Right renal cortex interstitium (tissue), 3 donors: ENCODE data around the gene CCDC9B. TPM values are rescaled to one million over a fixed set of nuclear protein-coding genes. Genes with fewer than 3 reads are reported as not detected.

Source experiments
- polyA plus RNA-seq, 3 donors: library from polyadenylated mRNA; unstranded; fragments of 120-200 nt; gene quantifications; one replicate each; pipeline ENCODE4 v1.2.1, GENCODE V29; 2013; ENCODE audit not compliant: insufficient read length in 3 of 3

CCDC9B gene
- polyA plus RNA-seq, 3 donors, result 5.1 to 8.9 (median 8.4) TPM

Other genes starting within 250 kb of the CCDC9B start
- gene BMF, start 232.1 kb downstream of the CCDC9B start, polyA plus RNA-seq, result 10 to 100 TPM; 38.6 to 39.8 (median 39.2) TPM
- gene BUB1B, start 179.9 kb downstream of the CCDC9B start, polyA plus RNA-seq, result 10 to 100 TPM; 27.7 to 33.0 (median 29.5) TPM
- gene PAK6, start 101.9 kb downstream of the CCDC9B start, polyA plus RNA-seq, result 1 to 10 TPM; 5.5 to 5.8 (median 5.5) TPM
- gene ANKRD63, start 57.9 kb downstream of the CCDC9B start, polyA plus RNA-seq, result under 1 TPM in 2 of 3 donors, not detected in 1; 0.14 to 0.18 TPM
- gene PLCB2, start 33.0 kb downstream of the CCDC9B start, polyA plus RNA-seq, result 1 to 10 TPM; 6.7 to 8.7 (median 8.3) TPM
- 10 to 100 TPM; 17.7 to 18.1 (median 17.8) TPM for gene INAFM2, start 17.2 kb downstream of the CCDC9B start, polyA plus RNA-seq
- gene PHGR1, start 10.1 kb upstream of the CCDC9B start, polyA plus RNA-seq, result not detected
- under 1 TPM; 0.08 to 0.79 (median 0.51) TPM for gene DISP2, start 17.3 kb upstream of the CCDC9B start, polyA plus RNA-seq
- gene KNSTRN, start 41.8 kb upstream of the CCDC9B start, polyA plus RNA-seq, result 10 to 100 TPM; 31.3 to 39.8 (median 34.5) TPM
- 10 to 100 TPM; 61.8 to 77.7 (median 69.1) TPM for gene IVD, start 64.9 kb upstream of the CCDC9B start, polyA plus RNA-seq
- 10 to 100 TPM; 19.1 to 21.0 (median 19.6) TPM for gene BAHD1, start 100.0 kb upstream of the CCDC9B start, polyA plus RNA-seq
- gene CHST14, start 130.0 kb upstream of the CCDC9B start, polyA plus RNA-seq, result 10 to 100 TPM; 30.6 to 33.2 (median 32.8) TPM
- 10 to 100 TPM; 25.9 to 31.6 (median 29.9) TPM for gene CCDC32, start 224.1 kb upstream of the CCDC9B start, polyA plus RNA-seq
- 10 to 100 TPM; 10.3 to 11.8 (median 10.3) TPM for gene RPUSD2, start 228.4 kb upstream of the CCDC9B start, polyA plus RNA-seq